GM12864 (cell line): ENCODE data around the gene NACC2.

Source experiments
- DNase-seq: peaks from one replicate; pipeline ENCODE4 v3.0.0-alpha.2; 2011; ENCODE audit warnings: low read depth
- H3K4me3 ChIP-seq: 2 replicates; pipeline ENCODE4 v1.5.1; 2011; ENCODE audit warnings: mild to moderate bottlenecking, low read depth, low read length, control low read depth
- CTCF ChIP-seq: IDR thresholded peaks from 2 replicates; pipeline ENCODE4 v1.5.1; 2011; ENCODE audit warnings: low read depth, mild to moderate bottlenecking, moderate library complexity, low read length, control low read depth, inconsistent platforms; ENCODE audit errors: missing control alignments

Gene NACC2

GRCh38 chr9:136081826-136082495, 13.1 kb downstream of the NACC2 start:
- no peak overlapping the region for H3K4me3 ChIP-seq
- TF ChIP-seq CTCF = no peak
- no peak for DNase-seq

GRCh38 chr9:136081113-136081825, 13.8 kb downstream of the NACC2 start:
- DNase-seq = no peak
- H3K4me3 ChIP-seq = no peak overlapping the region
- TF ChIP-seq CTCF = no peak

GRCh38 chr9:136080716-136081112, 14.4 kb downstream of the NACC2 start:
- TF ChIP-seq CTCF = no peak
- DNase-seq = no peak
- no peak overlapping the region for H3K4me3 ChIP-seq

- no peak for DNase-seq
- H3K4me3 ChIP-seq = no peak overlapping the region
- TF ChIP-seq CTCF = no peak
Observed at GRCh38 chr9:136079916-136080246, 15.2 kb downstream of the NACC2 start.

GRCh38 chr9:136079211-136079915, 15.7 kb downstream of the NACC2 start:
- no peak for DNase-seq
- H3K4me3 ChIP-seq = no peak overlapping the region
- TF ChIP-seq CTCF = no peak

- DNase-seq = no peak
- TF ChIP-seq CTCF = no peak
- no peak overlapping the region for H3K4me3 ChIP-seq
Observed at GRCh38 chr9:136078498-136079011, 16.5 kb downstream of the NACC2 start.
